WTC11 (cell line): ENCODE results near the gene PTBP2. TPM values are rescaled to one million over a fixed set of nuclear protein-coding genes. Genes with fewer than 3 reads are reported as not detected.

Experiments used
- ATAC-seq: fragments of 200-7000 bp; cut with Tn5 transposase; 2 replicates; pipeline ENCODE4 v1.10.0; 2021; ENCODE audit warnings: mild to moderate bottlenecking, moderate library complexity
- CTCF ChIA-PET: fragments of 300-600 bp; sonication (Branson Sonifier 250); formaldehyde crosslinking; loops from one replicate; lab custom pipeline; 2021; ENCODE audit warnings: antibody characterized with exemption; lab: Charles Lee
- POLR2A ChIA-PET: fragments of 350-600 bp; sonication (Branson Sonifier 250); formaldehyde crosslinking; loops from one replicate; lab custom pipeline; 2021; ENCODE audit warnings: antibody characterized with exemption; lab: Charles Lee
- DNase-seq: peaks from one replicate; pipeline ENCODE4 v3.0.0; 2021; ENCODE audit warnings: low spot score
- H3K27ac Mint-ChIP-seq: 2 replicates; pipeline ENCODE4 v1.8.0; 2021; ENCODE audit warnings: mixed read lengths
- H3K27me3 Mint-ChIP-seq: 2 replicates; pipeline ENCODE4 v1.8.0; 2021; ENCODE audit warnings: low read depth, mild to moderate bottlenecking, moderate library complexity, mixed read lengths
- H3K36me3 Mint-ChIP-seq: 2 replicates; pipeline ENCODE4 v1.8.0; 2021; ENCODE audit warnings: mixed read lengths
- H3K4me1 Mint-ChIP-seq: 2 replicates; pipeline ENCODE4 v1.8.0; 2022; ENCODE audit warnings: mixed read lengths
- H3K4me3 Mint-ChIP-seq: 2 replicates; pipeline ENCODE4 v1.8.0; 2021; ENCODE audit warnings: mild to moderate bottlenecking, moderate library complexity, mixed read lengths
- H3K9me3 Mint-ChIP-seq: 2 replicates; pipeline ENCODE4 v1.8.0; 2021; ENCODE audit warnings: mixed read lengths
- CBFB ChIP-seq: sonication (generic); formaldehyde crosslinking; IDR thresholded peaks from 2 replicates; pipeline ENCODE4 v1.8.1; 2022; ENCODE audit warnings: mild to moderate bottlenecking, low read depth, missing genetic modification reagents
- E2F4 ChIP-seq: sonication (generic); formaldehyde crosslinking; IDR thresholded peaks from 2 replicates; pipeline ENCODE4 v1.8.1; 2022; ENCODE audit warnings: low read depth, mild to moderate bottlenecking, moderate library complexity, missing genetic modification reagents, borderline replicate concordance
- ELF4 ChIP-seq: sonication (generic); formaldehyde crosslinking; IDR thresholded peaks from 2 replicates; pipeline ENCODE4 v1.8.1; 2022; ENCODE audit warnings: low read depth, mild to moderate bottlenecking, moderate library complexity, missing genetic modification reagents
- FOXJ3 ChIP-seq: sonication (generic); formaldehyde crosslinking; IDR thresholded peaks from 2 replicates; pipeline ENCODE4 v1.9.0; 2021; ENCODE audit warnings: missing genetic modification reagents, mild to moderate bottlenecking, borderline replicate concordance
- GTF2I ChIP-seq: fragments of 250-450 bp; sonication (Bioruptor Pico); conservative IDR thresholded peaks from 2 replicates; pipeline ENCODE4 v1.4.0; 2021; ENCODE audit warnings: mild to moderate bottlenecking
- JUN ChIP-seq: sonication (generic); formaldehyde crosslinking; IDR thresholded peaks from 2 replicates; pipeline ENCODE4 v1.8.0; 2023; ENCODE audit warnings: mild to moderate bottlenecking, missing genetic modification reagents
- MLX ChIP-seq: sonication (generic); formaldehyde crosslinking; IDR thresholded peaks from 2 replicates; pipeline ENCODE4 v1.8.1; 2023; ENCODE audit warnings: mild to moderate bottlenecking, missing genetic modification reagents, moderate library complexity
- PRDM15 ChIP-seq: sonication (generic); formaldehyde crosslinking; IDR thresholded peaks from 2 replicates; pipeline ENCODE4 v1.8.0; 2022; ENCODE audit warnings: missing genetic modification reagents
- PRRX2 ChIP-seq: fragments of 250-450 bp; sonication (Bioruptor Pico); IDR thresholded peaks from 2 replicates; pipeline ENCODE4 v1.8.0; 2021; ENCODE audit warnings: mild to moderate bottlenecking
- STAT6 ChIP-seq: sonication (generic); formaldehyde crosslinking; conservative IDR thresholded peaks from 2 replicates; pipeline ENCODE4 v1.8.1; 2023; ENCODE audit warnings: mild to moderate bottlenecking, low read depth, missing genetic modification reagents, moderate library complexity
- TCF7 ChIP-seq: sonication (generic); formaldehyde crosslinking; IDR thresholded peaks from 2 replicates; pipeline ENCODE4 v1.8.0; 2022; ENCODE audit warnings: mild to moderate bottlenecking, low read depth, missing genetic modification reagents, moderate library complexity
- TEAD1 ChIP-seq: sonication (generic); formaldehyde crosslinking; IDR thresholded peaks from 2 replicates; pipeline ENCODE4 v1.8.0; 2022; ENCODE audit warnings: mild to moderate bottlenecking, missing genetic modification reagents
- USF1 ChIP-seq: sonication (generic); formaldehyde crosslinking; IDR thresholded peaks from 2 replicates; pipeline ENCODE4 v1.8.0; 2022; ENCODE audit warnings: mild to moderate bottlenecking, missing genetic modification reagents
- ZMAT4 ChIP-seq: fragments of 250-450 bp; sonication (Bioruptor Pico); IDR thresholded peaks from 2 replicates; pipeline ENCODE4 v1.9.0; 2021; ENCODE audit warnings: mild to moderate bottlenecking
- ZNF121 ChIP-seq: sonication (generic); formaldehyde crosslinking; IDR thresholded peaks from 2 replicates; pipeline ENCODE4 v1.8.0; 2023; ENCODE audit warnings: missing genetic modification reagents
- ZNF219 ChIP-seq: sonication (generic); formaldehyde crosslinking; IDR thresholded peaks from 2 replicates; pipeline ENCODE4 v1.8.0; 2023; ENCODE audit warnings: missing genetic modification reagents, mild to moderate bottlenecking, borderline replicate concordance
- ZNF423 ChIP-seq: fragments of 250-450 bp; sonication (Bioruptor Pico); IDR thresholded peaks from 2 replicates; pipeline ENCODE4 v2.1.2; 2022; ENCODE audit warnings: mild to moderate bottlenecking, moderate library complexity
- ZNF425 ChIP-seq: fragments of 250-450 bp; sonication (Bioruptor Pico); conservative IDR thresholded peaks from 2 replicates; pipeline ENCODE4 v1.9.0; 2021; ENCODE audit warnings: mild to moderate bottlenecking
- total RNA-seq: library from RNA; stranded (reverse); gene quantifications from 3 replicates; pipeline ENCODE4 v1.2.3, GENCODE V29; 2021

The PTBP2 gene
- total RNA-seq, 1 experiment from 2014 or later: 50.0 TPM

- H3K27me3 Mint-ChIP-seq: no peaks in the 10 kb centered on the region
- ChIA-PET POLR2A (no interaction called here), CTCF (no interaction called here)
- no peak overlapping the region for H3K27ac Mint-ChIP-seq
- H3K4me1 Mint-ChIP-seq: no peaks in the 10 kb centered on the region
- no peak overlapping the region for H3K4me3 Mint-ChIP-seq
- no peak for ATAC-seq
- H3K36me3 Mint-ChIP-seq: peaks cover 38% of the 10 kb centered on the region
- TF ChIP-seq PRDM15: no peak
- no peak for TF ChIP-seq ZNF423 (CRISPR knock-in tag)
- TF ChIP-seq JUN (CRISPR knock-in tag): no peak
- TF ChIP-seq, all 79 proteins: peak for 0
- DNase-seq: no peak
- H3K9me3 Mint-ChIP-seq: no peaks in the 10 kb centered on the region
Measured at GRCh38 chr1:96782206-96782605, 60.6 kb downstream of the PTBP2 start.

GRCh38 chr1:96782856-96783255 lies 61.3 kb downstream of the PTBP2 start:
- no peak overlapping the region for H3K27ac Mint-ChIP-seq
- ATAC-seq: no peak
- ChIA-PET CTCF (no interaction called here), POLR2A (no interaction called here)
- H3K4me1 Mint-ChIP-seq: no peaks in the 10 kb centered on the region
- peaks cover 38% of the 10 kb centered on the region for H3K36me3 Mint-ChIP-seq
- TF ChIP-seq ZNF121: no peak
- TF ChIP-seq ZMAT4 (CRISPR knock-in tag): no peak
- TF ChIP-seq ZNF219 (CRISPR knock-in tag): no peak
- no peak for TF ChIP-seq MLX (CRISPR knock-in tag)
- no peak for TF ChIP-seq STAT6 (CRISPR knock-in tag)
- TF ChIP-seq E2F4 (CRISPR knock-in tag): no peak
- no peak for TF ChIP-seq GTF2I (CRISPR knock-in tag)
- TF ChIP-seq PRRX2 (CRISPR knock-in tag): no peak
- no peak for TF ChIP-seq USF1 (CRISPR knock-in tag)
- TF ChIP-seq CBFB (CRISPR knock-in tag): no peak
- no peak for TF ChIP-seq ELF4
- no peak for TF ChIP-seq FOXJ3 (CRISPR knock-in tag)
- TF ChIP-seq TEAD1 (CRISPR knock-in tag): no peak
- no peak for TF ChIP-seq ZNF425 (CRISPR knock-in tag)
- no peak for TF ChIP-seq TCF7 (CRISPR knock-in tag)
- H3K4me3 Mint-ChIP-seq: no peak overlapping the region
- H3K9me3 Mint-ChIP-seq: no peaks in the 10 kb centered on the region
- DNase-seq: no peak
- no peaks in the 10 kb centered on the region for H3K27me3 Mint-ChIP-seq
